Esophagus muscularis mucosa (tissue), 3 donors: ENCODE results near the gene TSSC4.

Experiments used
- POLR2A ChIP-seq: fragments of 450-650 bp; IDR thresholded peaks from one replicate; pipeline ENCODE4 v1.6.1; 2017; ENCODE audit warnings: antibody characterized with exemption, moderate library complexity, mild to moderate bottlenecking, low read depth
- TF ChIP-seq, protein P1 (sequence below), 3 experiments: fragments of 200-600 bp in 2 of 3; fragments of 450-650 bp in 1 of 3; sonication (generic) in 2 of 3; IDR thresholded peaks; one replicate each; pipeline ENCODE4 v1.5.1; 2017 to 2019; ENCODE audit warnings: antibody characterized with exemption in 3 of 3, mild to moderate bottlenecking in 2 of 3, moderate library complexity in 1 of 3

DNA sequence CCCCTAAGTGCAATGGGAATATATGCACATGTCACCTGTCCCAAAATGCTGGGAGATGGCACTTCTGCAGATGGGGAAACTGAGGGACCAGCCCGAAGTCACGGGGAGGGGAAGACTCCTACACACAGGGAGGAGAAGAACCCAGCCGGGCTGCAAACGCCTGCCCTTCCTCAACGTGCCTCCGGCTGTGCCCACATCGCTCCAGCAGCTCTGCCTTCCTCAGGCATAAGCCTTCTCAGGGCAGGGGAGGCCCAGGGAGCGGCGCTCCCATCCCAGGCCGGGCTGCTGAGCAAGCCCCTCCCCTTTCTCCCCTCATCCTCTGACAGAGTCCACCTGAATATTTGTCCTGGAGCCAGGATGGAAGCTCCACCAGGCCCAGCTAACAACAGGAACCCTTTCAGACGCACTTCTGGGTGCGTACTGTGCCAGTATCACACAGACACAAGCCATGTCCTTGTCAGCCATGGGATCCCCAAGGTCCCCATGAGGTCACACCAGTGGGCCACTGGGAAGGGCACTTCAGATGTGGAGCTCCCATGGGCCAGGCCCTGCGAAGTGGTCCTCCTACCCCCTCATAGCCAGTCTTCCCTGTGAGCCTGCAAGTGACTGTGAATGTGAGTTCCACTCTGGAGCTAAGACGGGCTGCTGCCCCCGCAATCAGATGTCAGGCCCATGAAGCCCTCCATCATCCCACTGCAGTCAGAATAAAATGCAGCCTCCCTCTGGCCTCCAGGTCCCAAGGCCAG is 25.9 kb upstream of the TSSC4 start:
- TF ChIP-seq, protein P1, sequence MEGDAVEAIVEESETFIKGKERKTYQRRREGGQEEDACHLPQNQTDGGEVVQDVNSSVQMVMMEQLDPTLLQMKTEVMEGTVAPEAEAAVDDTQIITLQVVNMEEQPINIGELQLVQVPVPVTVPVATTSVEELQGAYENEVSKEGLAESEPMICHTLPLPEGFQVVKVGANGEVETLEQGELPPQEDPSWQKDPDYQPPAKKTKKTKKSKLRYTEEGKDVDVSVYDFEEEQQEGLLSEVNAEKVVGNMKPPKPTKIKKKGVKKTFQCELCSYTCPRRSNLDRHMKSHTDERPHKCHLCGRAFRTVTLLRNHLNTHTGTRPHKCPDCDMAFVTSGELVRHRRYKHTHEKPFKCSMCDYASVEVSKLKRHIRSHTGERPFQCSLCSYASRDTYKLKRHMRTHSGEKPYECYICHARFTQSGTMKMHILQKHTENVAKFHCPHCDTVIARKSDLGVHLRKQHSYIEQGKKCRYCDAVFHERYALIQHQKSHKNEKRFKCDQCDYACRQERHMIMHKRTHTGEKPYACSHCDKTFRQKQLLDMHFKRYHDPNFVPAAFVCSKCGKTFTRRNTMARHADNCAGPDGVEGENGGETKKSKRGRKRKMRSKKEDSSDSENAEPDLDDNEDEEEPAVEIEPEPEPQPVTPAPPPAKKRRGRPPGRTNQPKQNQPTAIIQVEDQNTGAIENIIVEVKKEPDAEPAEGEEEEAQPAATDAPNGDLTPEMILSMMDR (IDR thresholded peaks at IDR 0.05), result no peak
- TF ChIP-seq POLR2A, result no peak
